NCI-H2227 (cell line): ENCODE measurements around the gene GPC6.

Source experiments
- DNase-seq: peaks from one replicate; lab custom pipeline; 2025; ENCODE audit not compliant: unreplicated experiment; lab: John Stamatoyannopoulos, UW

The GPC6 gene

GRCh38 chr13:94224670-94225069, 998.1 kb downstream of the GPC6 start:
- no peak for DNase-seq

- no peak for DNase-seq
Observed at GRCh38 chr13:94227255-94227879, 1000.8 kb downstream of the GPC6 start.

- no peak for DNase-seq
Observed at GRCh38 chr13:94228763-94229162, 1002.2 kb downstream of the GPC6 start.

- DNase-seq = no peak
Observed at GRCh38 chr13:94232161-94232950, 1005.7 kb downstream of the GPC6 start.

- no peak for DNase-seq
Observed at GRCh38 chr13:94232956-94233355, 1006.3 kb downstream of the GPC6 start.

GRCh38 chr13:94233401-94233800, 1006.8 kb downstream of the GPC6 start:
- no peak for DNase-seq

- DNase-seq = no peak
Observed at GRCh38 chr13:94233837-94234236, 1007.2 kb downstream of the GPC6 start.

GRCh38 chr13:94234738-94235137, 1008.1 kb downstream of the GPC6 start:
- DNase-seq = no peak

- no peak for DNase-seq
Observed at GRCh38 chr13:94236132-94236531, 1009.5 kb downstream of the GPC6 start.

GRCh38 chr13:94236872-94237271, 1010.3 kb downstream of the GPC6 start:
- no peak for DNase-seq

- no peak for DNase-seq
Observed at GRCh38 chr13:94239135-94239534, 1012.5 kb downstream of the GPC6 start.

GRCh38 chr13:94242554-94242953, 1015.9 kb downstream of the GPC6 start:
- no peak for DNase-seq

- no peak for DNase-seq
Observed at GRCh38 chr13:94243551-94243950, 1016.9 kb downstream of the GPC6 start.

GRCh38 chr13:94246495-94246894, 1019.9 kb downstream of the GPC6 start:
- DNase-seq = no peak

GRCh38 chr13:94247890-94248289, 1021.3 kb downstream of the GPC6 start:
- DNase-seq = no peak

- no peak for DNase-seq
Observed at GRCh38 chr13:94248454-94249228, 1022.0 kb downstream of the GPC6 start.

GRCh38 chr13:94249512-94249911, 1022.9 kb downstream of the GPC6 start:
- DNase-seq = no peak

- DNase-seq = no peak
Observed at GRCh38 chr13:94251831-94252608, 1025.4 kb downstream of the GPC6 start.

GRCh38 chr13:94254737-94255136, 1028.1 kb downstream of the GPC6 start:
- DNase-seq = no peak

GRCh38 chr13:94256721-94257120, 1030.1 kb downstream of the GPC6 start:
- DNase-seq = no peak

GRCh38 chr13:94259984-94260383, 1033.4 kb downstream of the GPC6 start:
- DNase-seq = no peak
